Measurements from ENCODE around the gene PUDP.

PUDP gene

GRCh38 chrX:7146703-7147412 lies 1.1 kb downstream of the PUDP start:
- DNase-seq: peak in 1 of 2 donors; percentile 8

GRCh38 chrX:7146020-7146702 lies 1.8 kb downstream of the PUDP start:
- no peak for DNase-seq

- no peak for DNase-seq
Observed at GRCh38 chrX:7145454-7145853, 2.5 kb downstream of the PUDP start.

- no peak for DNase-seq
Observed at GRCh38 chrX:7143941-7144525, 3.9 kb downstream of the PUDP start.

- DNase-seq: no peak
Observed at GRCh38 chrX:7143076-7143475, 4.9 kb downstream of the PUDP start.

GRCh38 chrX:7139202-7140081 lies 8.5 kb downstream of the PUDP start:
- DNase-seq: no peak

GRCh38 chrX:7134981-7135380 lies 13.0 kb downstream of the PUDP start:
- DNase-seq: no peak

GRCh38 chrX:7133050-7133440 lies 14.9 kb downstream of the PUDP start:
- no peak for DNase-seq

- DNase-seq: peak; percentile 25 to 28
Observed at GRCh38 chrX:7132335-7133049, 15.5 kb downstream of the PUDP start.

- DNase-seq: no peak
Observed at GRCh38 chrX:7131621-7132020, 16.3 kb downstream of the PUDP start.

- DNase-seq: no peak
Observed at GRCh38 chrX:7127056-7127455, 20.9 kb downstream of the PUDP start.

GRCh38 chrX:7120878-7121219 lies 27.1 kb downstream of the PUDP start:
- DNase-seq: no peak

- DNase-seq: no peak
Observed at GRCh38 chrX:7119950-7120877, 27.7 kb downstream of the PUDP start.

- no peak for DNase-seq
Observed at GRCh38 chrX:7117587-7117986, 30.4 kb downstream of the PUDP start.

GRCh38 chrX:7116081-7116480 lies 31.9 kb downstream of the PUDP start:
- no peak for DNase-seq

- no peak for DNase-seq
Observed at GRCh38 chrX:7115557-7115956, 32.4 kb downstream of the PUDP start.

- DNase-seq: no peak
Observed at GRCh38 chrX:7112071-7112470, 35.9 kb downstream of the PUDP start.

- DNase-seq: no peak
Observed at GRCh38 chrX:7111518-7111917, 36.4 kb downstream of the PUDP start.

- no peak for DNase-seq
Observed at GRCh38 chrX:7110821-7111276, 37.1 kb downstream of the PUDP start.

- DNase-seq: no peak
Observed at GRCh38 chrX:7109838-7110793, 37.8 kb downstream of the PUDP start.
